Posterior vena cava (tissue), 2 donors: ENCODE data around the gene METRN. TPM values are rescaled to one million over a fixed set of nuclear protein-coding genes. Genes with fewer than 3 reads are reported as not detected.
"Not testable (repeated sequence)": the region's sequence is repeated elsewhere in the genome, so short reads cannot be mapped to it uniquely, and the experiment has no call there.

Experiments used
- DNase-seq: peaks from one replicate; pipeline ENCODE4 v3.0.0-alpha.2; 2020; ENCODE audit warnings: low spot score
- intact Hi-C, 2 donors: fragments of 100-400 bp; cut with DNase I; formaldehyde crosslinking; loops; one replicate each; pipeline versions ENCODE4 v1.14.1 to v1.14.2; 2022 to 2023
- total RNA-seq, 2 donors: library from RNA; stranded (reverse); fragmentation: NEBNext Ultra II Directional; extraction: Animal tissue kit (Norgen Biotek cat#: 25700); gene quantifications; one replicate each; pipeline ENCODE4 v1.2.1, GENCODE V29; 2021
- donor health status: DM: yes; HTN: yes; CAD: no.
- donor health status: DM: yes; HTN: yes; CAD: no.

METRN gene
- total RNA-seq, 2 donors from 2014 or later, result 21.6 to 24.9 TPM

DNA sequence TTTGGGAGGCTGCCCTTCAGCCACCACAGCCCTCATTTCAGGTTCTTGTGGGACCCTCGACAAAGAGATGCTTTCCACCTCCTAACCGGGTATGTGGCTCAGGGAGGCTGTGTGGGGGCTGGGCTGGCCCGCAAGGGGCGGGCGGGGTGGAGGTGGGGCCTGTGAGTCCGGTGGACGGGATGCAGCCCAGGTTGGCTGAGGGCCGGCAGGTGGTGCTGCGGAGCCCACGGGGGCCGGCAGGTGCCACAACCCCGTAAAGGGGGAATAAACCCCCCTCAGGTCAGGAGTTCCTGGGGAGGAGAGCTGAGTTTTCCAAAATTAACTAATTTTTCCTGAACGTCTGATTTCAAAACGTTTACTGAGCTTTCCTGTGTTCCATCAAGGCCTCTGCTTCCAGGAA is 30.8 kb downstream of the METRN start:
- no peak for DNase-seq
- intact Hi-C loops, result no loop called here

- no peak for DNase-seq
- intact Hi-C loops, result no loop called here
These were observed 31.7 kb downstream of the METRN start for GRCh38 chr16:746637-747036.

- intact Hi-C loops, result no loop called here
- no peak for DNase-seq
These were observed 33.2 kb downstream of the METRN start for GRCh38 chr16:747978-748746.

- DNase-seq, result no peak
- intact Hi-C loops, result no loop called here
These were observed 34.1 kb downstream of the METRN start for GRCh38 chr16:749010-749409.

GRCh38 chr16:750485-750884 is 35.6 kb downstream of the METRN start:
- DNase-seq, result no peak
- intact Hi-C loops, result no loop called here

DNA sequence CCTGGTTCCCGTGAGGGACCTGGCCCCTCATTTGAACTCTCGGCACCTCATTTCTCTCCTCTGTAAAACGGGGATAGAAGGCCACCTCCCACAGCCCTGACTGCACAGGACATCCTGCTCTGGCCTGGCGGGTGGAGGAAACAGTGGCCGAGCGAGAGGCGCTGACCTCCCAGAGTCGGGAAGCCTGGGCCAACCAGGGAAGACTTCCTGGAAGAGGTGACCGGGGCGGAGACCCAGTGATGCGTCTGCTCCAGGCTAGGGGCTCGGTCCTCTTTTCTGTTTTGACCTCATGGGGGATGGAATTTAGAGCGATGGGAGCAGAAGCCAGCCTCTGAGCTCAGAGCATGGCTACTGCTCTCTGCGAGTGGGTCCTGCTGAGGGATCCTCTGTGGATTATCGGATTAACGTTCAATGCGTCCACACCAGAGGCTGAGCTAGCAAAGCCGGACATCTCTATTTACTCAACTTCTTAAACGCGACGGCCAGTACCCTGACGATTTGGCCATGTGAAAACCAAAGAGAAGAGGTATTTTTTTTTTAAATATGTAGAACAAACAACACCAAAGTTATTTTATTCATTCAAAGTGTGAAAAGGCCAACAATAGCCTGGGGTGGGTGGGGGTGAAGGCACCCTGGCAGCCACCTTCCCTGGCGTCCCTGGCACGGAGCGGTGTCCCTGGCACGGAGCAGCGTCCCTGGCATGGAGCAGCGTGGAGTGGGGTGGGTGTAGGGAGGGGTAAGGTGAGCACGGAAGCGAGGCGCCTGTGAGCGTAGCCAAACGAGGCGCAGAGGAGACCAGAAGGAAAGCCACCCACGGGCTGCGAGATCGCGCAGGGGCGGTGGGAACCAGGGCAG is 36.5 kb downstream of the METRN start:
- intact Hi-C loops, result no loop called here
- DNase-seq, result no peak

DNA sequence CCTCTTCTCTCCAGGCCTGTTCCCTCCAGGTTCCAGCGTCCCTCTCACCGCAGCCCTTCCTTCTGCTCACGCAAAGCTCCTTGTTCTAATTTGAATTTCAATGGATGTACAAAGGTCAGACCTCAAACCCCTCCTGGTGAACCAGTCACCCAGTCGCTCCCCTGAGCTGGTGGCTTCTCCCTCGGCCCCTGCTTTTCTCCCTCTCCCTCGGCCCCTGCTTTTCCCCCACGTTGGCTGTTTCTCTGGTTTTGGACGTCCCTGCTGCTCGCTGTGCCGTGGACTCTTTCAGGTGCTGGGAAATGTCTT is 37.0 kb downstream of the METRN start:
- DNase-seq, result no peak
- intact Hi-C loops, result no loop called here

GRCh38 chr16:754121-754607 is 39.2 kb downstream of the METRN start:
- DNase-seq, intact Hi-C loops: not testable (repeated sequence)

GRCh38 chr16:754656-755055 is 39.7 kb downstream of the METRN start:
- intact Hi-C loops, result no loop called here
- DNase-seq, result no peak

GRCh38 chr16:756428-756827 is 41.5 kb downstream of the METRN start:
- intact Hi-C loops, result no loop called here

DNA sequence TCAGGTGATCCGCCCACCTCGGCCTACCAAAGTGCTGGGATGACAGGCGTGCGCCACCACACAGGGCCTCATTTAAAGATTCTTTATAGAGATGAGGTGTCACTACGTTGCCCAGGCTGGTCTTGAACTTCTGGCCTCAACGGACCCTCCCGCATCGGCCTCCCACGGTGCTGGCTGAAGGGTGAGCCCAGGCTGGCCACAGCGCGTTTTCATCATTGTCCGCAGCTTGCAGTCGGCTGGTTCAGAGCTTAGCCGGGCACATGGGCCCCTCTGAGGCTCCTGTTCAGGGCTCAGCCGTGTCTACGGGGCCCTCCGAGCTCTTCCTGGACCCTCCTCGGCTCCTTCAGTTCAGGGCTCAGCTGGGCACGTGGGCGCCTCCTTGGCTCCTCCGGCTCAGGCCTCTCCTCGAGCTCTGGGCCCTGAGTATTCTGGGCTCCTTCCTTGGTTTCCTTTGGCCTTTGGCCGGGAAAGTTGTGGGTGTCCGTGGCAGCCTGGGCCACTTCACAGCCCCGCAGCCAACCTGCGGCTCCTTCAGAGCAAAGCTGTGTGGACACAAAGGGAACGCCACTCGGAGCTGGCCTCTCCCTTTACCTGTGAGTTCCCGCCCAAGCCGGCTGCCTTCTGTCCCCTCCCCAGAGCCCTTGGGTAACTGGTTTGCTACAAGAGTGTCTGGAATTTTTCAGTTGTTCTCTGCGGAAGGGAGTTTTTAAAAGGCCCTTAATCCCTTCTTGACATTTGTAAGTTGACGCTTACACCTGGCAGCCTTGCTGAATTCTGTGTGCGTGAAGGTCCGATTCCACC is 44.4 kb downstream of the METRN start:
- intact Hi-C loops, result no loop called here
- DNase-seq, result no peak

More at GRCh38 chr16:756428-756827, 41.5 kb downstream of the METRN start:
- no peak for DNase-seq

DNA sequence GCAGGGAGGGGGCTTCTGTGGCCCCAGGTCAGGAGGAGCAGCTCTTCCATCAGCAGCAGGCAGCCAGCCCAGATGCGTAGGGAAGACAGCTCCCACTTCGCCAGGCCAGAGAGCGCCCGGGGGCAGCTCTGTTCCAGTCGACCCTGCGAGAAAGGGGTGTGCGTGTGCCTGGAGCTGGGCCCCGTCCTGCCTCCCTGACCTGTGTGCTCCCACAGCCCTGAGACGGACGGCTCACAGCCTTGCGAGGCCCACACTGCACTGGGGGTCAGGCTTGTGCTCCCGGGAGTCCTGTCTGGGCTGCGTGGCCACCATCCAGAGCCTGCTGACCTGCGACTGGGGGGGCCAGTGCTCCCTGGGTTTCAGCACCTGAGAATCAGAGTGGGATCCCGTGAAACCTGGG is 45.1 kb downstream of the METRN start:
- DNase-seq, result no peak
- intact Hi-C loops, result loop anchor here in 1 of 2 donors (5.0 kb wide), 1 partner anchor 1572 kb away; no protein-coding TSS in a partner anchor

DNA sequence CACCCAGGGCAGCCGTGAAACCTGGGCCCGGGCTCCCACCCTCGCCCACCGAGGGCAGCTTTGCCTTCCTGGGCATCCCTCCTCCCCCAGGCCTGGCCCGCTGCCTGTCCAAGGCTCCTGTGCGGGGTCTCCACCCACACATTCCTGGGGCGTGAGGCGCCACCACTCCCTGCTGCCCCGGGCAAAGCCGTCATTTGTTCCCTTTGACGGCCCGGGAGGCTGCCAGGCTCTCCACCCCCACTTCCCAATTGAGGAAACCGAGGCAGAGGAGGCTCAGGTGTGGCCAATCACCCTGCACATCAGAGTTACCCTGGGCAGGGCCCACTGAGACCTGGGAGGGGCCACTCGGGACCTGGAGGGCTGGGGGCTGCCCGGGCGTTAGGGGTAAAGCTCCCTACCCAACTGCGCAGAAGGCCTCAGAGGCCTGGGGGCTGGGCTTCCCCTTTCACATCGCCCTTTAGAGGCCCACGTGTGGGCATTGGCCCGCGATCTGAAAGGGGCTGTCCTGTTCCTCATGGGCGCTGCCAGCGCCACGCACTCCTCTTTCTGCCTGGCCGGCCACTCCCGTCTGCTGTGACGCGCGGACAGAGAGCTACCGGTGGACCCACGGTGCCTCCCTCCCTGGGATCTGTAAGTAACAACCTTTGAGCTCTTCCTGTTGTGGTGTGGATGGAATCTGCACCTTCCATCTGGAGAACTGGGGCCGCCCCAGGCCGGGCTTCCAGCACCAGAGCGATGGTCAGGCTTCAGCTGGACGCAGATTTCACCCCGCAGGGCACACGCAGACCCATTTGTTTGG is 45.8 kb downstream of the METRN start, which contains the start of gene MSLN:
Gene MSLN (plus strand): TSS at position 190 of the 799 bp plus-strand sequence. CDS start 1,947 bp downstream, outside the sequence.
- no peak for DNase-seq
- intact Hi-C loops, result loop anchor here in 1 of 2 donors (5.0 kb wide), 1 partner anchor 1572 kb away; no protein-coding TSS in a partner anchor

DNA sequence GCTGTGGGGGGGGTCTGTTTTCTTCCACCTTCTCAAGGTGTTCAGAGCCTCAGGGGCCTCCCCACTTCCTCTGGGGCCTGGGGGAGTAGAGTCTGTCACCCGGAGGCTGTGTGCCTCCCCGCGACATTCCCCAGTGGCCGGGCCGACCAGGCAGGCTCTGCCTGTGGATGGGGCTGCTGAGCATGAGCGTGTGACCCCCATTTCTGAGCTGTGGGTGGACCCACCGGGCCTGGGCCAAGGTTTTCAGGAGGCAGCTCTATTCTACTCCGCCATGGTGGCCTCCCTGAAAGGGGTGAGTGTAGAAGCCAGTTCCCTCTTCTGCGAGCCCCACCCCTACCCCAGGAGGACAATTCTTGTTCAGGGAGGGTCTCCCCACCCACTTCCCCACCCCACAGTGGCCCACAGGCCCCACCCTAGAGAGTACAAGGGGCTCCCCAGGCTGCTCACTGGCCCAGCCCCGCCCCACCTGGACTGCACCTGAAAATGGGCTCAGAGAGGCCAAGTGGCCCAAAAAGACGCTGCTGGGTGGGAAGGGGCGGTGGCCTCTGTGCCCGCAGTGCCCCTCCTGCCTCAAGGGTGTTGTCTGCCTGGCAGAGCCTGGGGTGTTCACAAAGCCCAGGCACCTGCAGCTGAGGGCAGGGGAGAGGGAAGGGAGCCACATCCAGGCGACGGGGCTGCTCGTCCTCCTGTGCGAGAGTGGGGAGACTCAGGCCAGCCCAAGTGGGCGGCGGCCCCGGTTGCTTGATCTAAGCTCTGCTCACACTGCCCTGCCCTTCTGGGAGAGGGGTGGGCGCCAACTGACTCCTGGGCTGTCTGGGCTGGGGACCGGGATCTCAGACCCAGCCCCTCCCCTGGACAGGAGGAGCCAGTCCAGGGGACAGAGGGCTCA is 47.0 kb downstream of the METRN start:
- intact Hi-C loops, result loop anchor here in 1 of 2 donors (5.0 kb wide), 1 partner anchor 1570 kb away; no protein-coding TSS in a partner anchor
- DNase-seq, result no peak

DNA sequence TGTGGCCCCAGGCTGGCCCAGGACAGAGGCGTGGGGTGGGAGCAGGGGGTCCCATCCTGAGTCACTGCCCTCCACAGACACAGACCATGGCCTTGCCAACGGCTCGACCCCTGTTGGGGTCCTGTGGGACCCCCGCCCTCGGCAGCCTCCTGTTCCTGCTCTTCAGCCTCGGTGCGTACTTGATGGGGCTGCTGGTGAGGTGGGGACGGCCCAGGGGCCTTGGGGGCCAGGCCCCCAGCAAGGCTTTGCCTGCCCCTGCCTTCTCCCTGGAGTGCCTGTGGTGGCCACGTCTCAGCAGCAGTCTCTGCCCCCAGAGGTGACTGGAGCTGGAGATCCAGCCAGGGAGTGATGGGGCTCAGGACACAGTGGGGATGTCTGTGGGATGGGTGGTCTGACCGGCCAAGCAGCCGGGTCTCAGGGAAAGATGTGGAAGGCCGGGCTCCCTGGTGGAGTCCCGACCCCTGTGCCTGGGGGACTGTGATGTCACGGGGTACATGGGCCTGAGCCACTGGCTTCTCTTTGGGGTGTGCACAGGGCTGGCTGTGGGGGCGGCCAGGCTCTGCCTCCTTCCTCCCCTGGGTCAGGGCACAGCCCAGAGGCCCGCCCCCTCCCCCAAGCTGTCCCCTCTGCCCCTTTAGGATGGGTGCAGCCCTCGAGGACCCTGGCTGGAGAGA is 47.8 kb downstream of the METRN start:
- intact Hi-C loops, result loop anchor here in 1 of 2 donors (5.0 kb wide), 1 partner anchor 1570 kb away; no protein-coding TSS in a partner anchor
- no peak for DNase-seq

DNA sequence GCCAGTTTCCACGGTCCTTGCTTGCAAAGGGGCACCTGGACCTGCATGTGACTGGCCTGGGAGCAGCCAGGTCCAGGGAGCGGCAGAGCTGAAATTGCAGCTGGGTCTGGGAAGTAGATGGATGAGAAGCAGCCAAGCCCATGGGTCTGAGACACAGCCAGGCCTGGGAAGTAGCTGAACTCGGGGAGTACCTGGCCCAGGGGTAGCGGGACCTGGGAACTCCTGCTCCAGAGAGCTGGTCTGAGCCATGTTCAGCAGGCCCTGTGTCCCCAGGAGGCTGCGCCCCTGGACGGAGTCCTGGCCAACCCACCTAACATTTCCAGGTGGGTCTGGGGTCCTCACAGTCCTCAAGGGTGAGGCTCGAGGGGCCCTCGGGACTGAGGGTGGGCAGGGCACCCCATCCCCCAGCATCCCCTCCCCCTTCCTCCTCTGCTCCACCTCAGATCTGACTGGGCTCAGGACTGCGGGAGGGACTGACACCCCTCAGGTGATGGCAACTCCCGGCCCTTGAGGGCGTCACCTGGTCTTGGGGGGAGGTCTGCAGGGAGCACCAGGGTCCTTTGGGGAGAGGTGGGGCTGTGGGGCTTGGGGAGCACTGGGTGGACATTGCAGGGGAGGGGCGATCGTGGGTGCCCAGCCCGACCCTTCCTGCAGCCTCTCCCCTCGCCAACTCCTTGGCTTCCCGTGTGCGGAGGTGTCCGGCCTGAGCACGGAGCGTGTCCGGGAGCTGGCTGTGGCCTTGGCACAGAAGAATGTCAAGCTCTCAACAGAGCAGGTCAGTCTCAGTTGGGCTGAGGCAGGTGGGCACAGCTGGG is 48.7 kb downstream of the METRN start:
- intact Hi-C loops, result loop anchor here in 1 of 2 donors (1.0 to 5.0 kb wide), 2 partner anchors 456 to 1569 kb away; no protein-coding TSS in a partner anchor
- no peak for DNase-seq
